ENCODE results near the gene PLEKHA8.

Gene PLEKHA8

DNA sequence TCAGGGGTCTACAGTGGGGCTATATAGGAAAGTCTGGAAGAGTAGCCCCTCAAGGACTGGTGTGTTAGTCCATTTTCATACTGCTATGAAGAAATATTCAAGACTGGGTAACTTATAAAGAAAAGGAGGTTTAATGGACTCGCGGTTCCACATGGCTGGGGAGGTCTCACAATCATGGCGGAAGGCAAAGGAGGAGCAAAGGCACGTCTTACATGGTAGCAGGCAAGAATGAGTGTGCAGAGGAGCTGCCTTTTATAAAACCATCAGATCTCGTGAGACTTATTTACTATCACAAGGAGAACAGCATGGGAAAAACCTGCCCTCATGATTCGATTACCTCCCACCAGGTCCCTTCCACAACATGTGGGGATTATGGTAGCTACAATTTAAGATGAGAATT is 4.7 kb upstream of the PLEKHA8 start:
- Histone ChIP-seq H3K4me3 (ENCODE audit: low read length) (peak overlapping the region; percentile 89), H3K4me2 (ENCODE audit: low read length) (peak overlapping the region; percentile 83)
- TF ChIP-seq, protein P1, sequence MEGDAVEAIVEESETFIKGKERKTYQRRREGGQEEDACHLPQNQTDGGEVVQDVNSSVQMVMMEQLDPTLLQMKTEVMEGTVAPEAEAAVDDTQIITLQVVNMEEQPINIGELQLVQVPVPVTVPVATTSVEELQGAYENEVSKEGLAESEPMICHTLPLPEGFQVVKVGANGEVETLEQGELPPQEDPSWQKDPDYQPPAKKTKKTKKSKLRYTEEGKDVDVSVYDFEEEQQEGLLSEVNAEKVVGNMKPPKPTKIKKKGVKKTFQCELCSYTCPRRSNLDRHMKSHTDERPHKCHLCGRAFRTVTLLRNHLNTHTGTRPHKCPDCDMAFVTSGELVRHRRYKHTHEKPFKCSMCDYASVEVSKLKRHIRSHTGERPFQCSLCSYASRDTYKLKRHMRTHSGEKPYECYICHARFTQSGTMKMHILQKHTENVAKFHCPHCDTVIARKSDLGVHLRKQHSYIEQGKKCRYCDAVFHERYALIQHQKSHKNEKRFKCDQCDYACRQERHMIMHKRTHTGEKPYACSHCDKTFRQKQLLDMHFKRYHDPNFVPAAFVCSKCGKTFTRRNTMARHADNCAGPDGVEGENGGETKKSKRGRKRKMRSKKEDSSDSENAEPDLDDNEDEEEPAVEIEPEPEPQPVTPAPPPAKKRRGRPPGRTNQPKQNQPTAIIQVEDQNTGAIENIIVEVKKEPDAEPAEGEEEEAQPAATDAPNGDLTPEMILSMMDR (IDR thresholded peaks at IDR 0.05; ENCODE audit: low read depth, low read length, poor library complexity, severe bottlenecking) = no peak

DNA sequence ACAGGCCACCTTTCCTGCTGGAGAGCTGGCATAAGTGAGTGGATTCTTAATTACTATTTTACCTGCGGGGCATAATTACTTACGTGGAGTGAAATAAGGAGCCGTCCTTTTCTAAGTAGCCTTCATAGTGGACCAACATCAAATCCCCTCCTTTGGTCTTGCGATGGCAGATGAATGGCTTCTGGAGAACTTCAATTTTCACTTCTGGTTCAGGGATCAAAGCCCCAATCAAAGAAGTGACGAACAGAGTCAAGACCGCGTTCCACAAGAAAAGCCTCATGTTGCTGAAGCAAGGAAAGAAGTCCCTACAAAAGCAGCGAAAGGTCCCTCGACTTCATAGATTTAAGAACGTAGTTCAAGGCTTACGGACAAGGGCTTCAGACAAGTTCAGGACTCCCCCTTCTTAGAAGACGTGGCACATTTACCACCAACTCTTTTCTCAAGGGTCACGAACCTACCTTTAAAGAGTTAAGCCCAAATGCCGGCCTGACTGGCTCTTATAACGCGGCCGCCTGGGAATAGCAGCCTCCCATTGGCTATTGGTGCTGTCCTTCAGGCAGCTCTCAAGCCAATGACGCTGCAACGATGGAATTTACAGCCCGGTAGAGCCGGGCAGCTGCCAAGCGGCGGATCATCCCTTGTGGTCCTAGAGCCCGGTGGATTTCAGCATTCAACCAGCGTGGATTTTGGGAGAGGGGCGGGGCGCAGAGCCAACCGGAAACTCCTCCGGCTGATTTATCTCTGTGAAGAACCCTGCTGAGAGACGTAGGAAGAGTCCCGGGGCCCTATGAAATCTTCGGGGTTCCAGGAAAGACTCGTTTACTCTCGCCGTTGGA is 1.8 kb upstream of the PLEKHA8 start, which contains the start of gene FKBP14:
Gene FKBP14 (minus strand): TSS at position 474 of the 836 bp plus-strand sequence. CDS start 194 bp downstream, at position 280.
- Histone ChIP-seq H3K36me3 (ENCODE audit: control insufficient read depth, low read length) (peaks cover 25% of the 10 kb centered on the region), H3F3A (ENCODE audit: control insufficient read depth, insufficient read depth) (peaks cover 12% of the 10 kb centered on the region), H3K27ac (ENCODE audit: low read depth, low read length) (peak within 1 kb of the TSS; percentile 73), H3K4me2 (ENCODE audit: low read length) (peak within 1 kb of the TSS; percentile 83), H3K4me3 (ENCODE audit: low read length) (peak within 1 kb of the TSS; percentile 89), H3K9me2 (replicated peaks; ENCODE audit: control insufficient read depth, low read length) (no peaks in the 10 kb centered on the region), H3K27me3 (ENCODE audit: control insufficient read depth, low read length) (no peaks in the 10 kb centered on the region), H3K9me3 (ENCODE audit: control insufficient read depth, insufficient read depth, low read length) (no peaks in the 10 kb centered on the region), H4K20me1 (ENCODE audit: control insufficient read depth, insufficient read depth, low read depth, low read length) (0 out of 2 replicates have a peak, but pooled peaks cover 4% of the 10 kb centered on the region), H3K4me1 (ENCODE audit: control insufficient read depth, low read length) (peaks cover 62% of the 10 kb centered on the region), H3K79me2 (ENCODE audit: control insufficient read depth, low read length) (peaks cover 78% of the 10 kb centered on the region)
- TF ChIP-seq, protein P1 (IDR thresholded peaks at IDR 0.05; ENCODE audit: low read depth, low read length, poor library complexity, severe bottlenecking) = no peak
- TF ChIP-seq EZH2phosphoT487 (IDR thresholded peaks at IDR 0.05; ENCODE audit: borderline replicate concordance, low read length) = no peak

More for the DNA sequence above, 4.7 kb upstream of the PLEKHA8 start:
- Histone ChIP-seq H3K9me3 (ENCODE audit: control insufficient read depth, insufficient read depth, low read length) (no peaks in the 10 kb centered on the region), H4K20me1 (ENCODE audit: control insufficient read depth, insufficient read depth, low read depth, low read length) (no peaks in the 10 kb centered on the region), H3K79me2 (ENCODE audit: control insufficient read depth, low read length) (peaks cover 53% of the 10 kb centered on the region), H3K4me1 (ENCODE audit: control insufficient read depth, low read length) (peaks cover 59% of the 10 kb centered on the region), H3K27me3 (ENCODE audit: control insufficient read depth, low read length) (no peaks in the 10 kb centered on the region), H3F3A (ENCODE audit: control insufficient read depth, insufficient read depth) (peaks cover 21% of the 10 kb centered on the region), H3K9me2 (replicated peaks; ENCODE audit: control insufficient read depth, low read length) (no peaks in the 10 kb centered on the region), H3K36me3 (ENCODE audit: control insufficient read depth, low read length) (peaks cover 42% of the 10 kb centered on the region), H3K27ac (ENCODE audit: low read depth, low read length) (no peak overlapping the region)

DNA sequence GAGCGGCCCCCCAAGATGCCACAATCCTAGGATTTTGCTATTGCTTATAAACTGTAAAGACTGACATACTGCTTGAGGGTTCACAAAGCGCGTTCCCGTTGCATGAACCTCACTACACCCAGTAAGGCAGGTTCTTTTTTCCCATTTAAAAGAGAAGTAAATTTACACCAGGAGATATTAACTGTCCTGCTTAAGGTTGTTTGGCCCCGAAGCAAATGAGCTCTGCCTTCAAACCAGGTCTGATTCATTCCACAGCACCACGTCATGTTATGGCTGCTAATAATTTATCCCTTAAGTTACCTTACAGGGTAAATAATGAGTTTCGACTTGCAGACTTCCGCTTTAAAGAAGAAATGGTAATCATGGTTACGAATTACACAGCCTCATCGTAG is 1.2 kb upstream of the PLEKHA8 start:
- H3F3A ChIP-seq (ENCODE audit: control insufficient read depth, insufficient read depth) = peaks cover 12% of the 10 kb centered on the region
- no peaks in the 10 kb centered on the region for H3K9me2 ChIP-seq (replicated peaks; ENCODE audit: control insufficient read depth, low read length)
- no peaks in the 10 kb centered on the region for H3K9me3 ChIP-seq (ENCODE audit: control insufficient read depth, insufficient read depth, low read length)
- H3K4me2 ChIP-seq (ENCODE audit: low read length) = peak overlapping the region; percentile 83
- H3K79me2 ChIP-seq (ENCODE audit: control insufficient read depth, low read length) = peaks cover 80% of the 10 kb centered on the region
- TF ChIP-seq EZH2phosphoT487 (IDR thresholded peaks at IDR 0.05; ENCODE audit: borderline replicate concordance, low read length) = no peak
- TF ChIP-seq, protein P1 (IDR thresholded peaks at IDR 0.05; ENCODE audit: low read depth, low read length, poor library complexity, severe bottlenecking) = no peak
- peaks cover 58% of the 10 kb centered on the region for H3K4me1 ChIP-seq (ENCODE audit: control insufficient read depth, low read length)
- H3K4me3 ChIP-seq (ENCODE audit: low read length) = peak overlapping the region; percentile 89
- peaks cover 19% of the 10 kb centered on the region for H3K36me3 ChIP-seq (ENCODE audit: control insufficient read depth, low read length)
- H4K20me1 ChIP-seq (ENCODE audit: control insufficient read depth, insufficient read depth, low read depth, low read length) = 0 out of 2 replicates have a peak, but pooled peaks cover 4% of the 10 kb centered on the region
- no peaks in the 10 kb centered on the region for H3K27me3 ChIP-seq (ENCODE audit: control insufficient read depth, low read length)
- H3K27ac ChIP-seq (ENCODE audit: low read depth, low read length) = peak overlapping the region; percentile 73

All from DOHH2 (cell line).